ENCODE data around the gene HS6ST3.
"Not testable (repeated sequence)": the region's sequence is repeated elsewhere in the genome, so short reads cannot be mapped to it uniquely, and the experiment has no call there.

The HS6ST3 gene

GRCh38 chr13:96460609-96461008, 370.7 kb downstream of the HS6ST3 start:
- DNase-seq: peak; percentile 22

GRCh38 chr13:96473526-96474180, 383.7 kb downstream of the HS6ST3 start:
- no peak for DNase-seq

GRCh38 chr13:96474181-96474557, 384.3 kb downstream of the HS6ST3 start:
- no peak for DNase-seq

- no peak for DNase-seq
Measured at GRCh38 chr13:96475103-96475502, 385.2 kb downstream of the HS6ST3 start.

GRCh38 chr13:96481482-96481881, 391.6 kb downstream of the HS6ST3 start:
- no peak for DNase-seq

GRCh38 chr13:96490496-96490989, 400.6 kb downstream of the HS6ST3 start:
- DNase-seq: no peak

- no peak for DNase-seq
Measured at GRCh38 chr13:96491103-96491502, 401.2 kb downstream of the HS6ST3 start.

GRCh38 chr13:96492766-96493165, 402.9 kb downstream of the HS6ST3 start:
- no peak for DNase-seq

- DNase-seq: no peak
Measured at GRCh38 chr13:96499656-96500055, 409.7 kb downstream of the HS6ST3 start.

- DNase-seq: no peak
Measured at GRCh38 chr13:96500953-96501352, 411.0 kb downstream of the HS6ST3 start.

- DNase-seq: no peak
Measured at GRCh38 chr13:96503481-96503880, 413.6 kb downstream of the HS6ST3 start.

- no peak for DNase-seq
Measured at GRCh38 chr13:96511587-96511986, 421.7 kb downstream of the HS6ST3 start.

GRCh38 chr13:96519380-96519779, 429.5 kb downstream of the HS6ST3 start:
- DNase-seq: no peak

GRCh38 chr13:96524398-96525020, 434.6 kb downstream of the HS6ST3 start:
- not testable (repeated sequence) for DNase-seq

GRCh38 chr13:96525715-96526114, 435.8 kb downstream of the HS6ST3 start:
- no peak for DNase-seq

GRCh38 chr13:96527497-96527896, 437.6 kb downstream of the HS6ST3 start:
- DNase-seq: no peak

GRCh38 chr13:96532804-96533203, 442.9 kb downstream of the HS6ST3 start:
- no peak for DNase-seq

- DNase-seq: no peak
Measured at GRCh38 chr13:96533408-96533807, 443.5 kb downstream of the HS6ST3 start.

GRCh38 chr13:96539791-96540190, 449.9 kb downstream of the HS6ST3 start:
- no peak for DNase-seq

- DNase-seq: no peak
Measured at GRCh38 chr13:96540670-96541069, 450.8 kb downstream of the HS6ST3 start.

GRCh38 chr13:96542986-96543385, 453.1 kb downstream of the HS6ST3 start:
- DNase-seq: no peak

- no peak for DNase-seq
Measured at GRCh38 chr13:96544957-96545356, 455.1 kb downstream of the HS6ST3 start.

- DNase-seq: no peak
Measured at GRCh38 chr13:96546463-96546862, 456.6 kb downstream of the HS6ST3 start.

GRCh38 chr13:96551546-96551945, 461.6 kb downstream of the HS6ST3 start:
- no peak for DNase-seq

- no peak for DNase-seq
Measured at GRCh38 chr13:96552559-96552958, 462.7 kb downstream of the HS6ST3 start.

All from femur (tissue), 1 donor.